ENCODE measurements around the gene CDK9.

CDK9 gene

GRCh38 chr9:127826253-127826913 lies 40.5 kb downstream of the CDK9 start:
- TF ChIP-seq GATA3 (IDR thresholded peaks at IDR 0.05; ENCODE audit: low read depth, low read length) (no peak), GATA2 (IDR thresholded peaks at IDR 0.05; ENCODE audit: low read depth, low read length) (no peak)

- TF ChIP-seq GATA2 (IDR thresholded peaks at IDR 0.05; ENCODE audit: low read depth, low read length) (no peak), GATA3 (IDR thresholded peaks at IDR 0.05; ENCODE audit: low read depth, low read length) (no peak)
Observed at GRCh38 chr9:127828262-127829031, 42.6 kb downstream of the CDK9 start.

- TF ChIP-seq GATA3 (IDR thresholded peaks at IDR 0.05; ENCODE audit: low read depth, low read length) (no peak), GATA2 (IDR thresholded peaks at IDR 0.05; ENCODE audit: low read depth, low read length) (no peak)
Observed at GRCh38 chr9:127829205-127829906, 43.5 kb downstream of the CDK9 start.

- TF ChIP-seq GATA2 (IDR thresholded peaks at IDR 0.05; ENCODE audit: low read depth, low read length): no peak
- TF ChIP-seq GATA3 (IDR thresholded peaks at IDR 0.05; ENCODE audit: low read depth, low read length): no peak
Observed at GRCh38 chr9:127832248-127832647, 46.4 kb downstream of the CDK9 start.

GRCh38 chr9:127833555-127833954 lies 47.7 kb downstream of the CDK9 start:
- TF ChIP-seq GATA2 (IDR thresholded peaks at IDR 0.05; ENCODE audit: low read depth, low read length) (no peak), GATA3 (IDR thresholded peaks at IDR 0.05; ENCODE audit: low read depth, low read length) (no peak)

- TF ChIP-seq GATA3 (IDR thresholded peaks at IDR 0.05; ENCODE audit: low read depth, low read length) (no peak), GATA2 (IDR thresholded peaks at IDR 0.05; ENCODE audit: low read depth, low read length) (no peak)
Observed at GRCh38 chr9:127835991-127836516, 50.2 kb downstream of the CDK9 start.

GRCh38 chr9:127837346-127837745 lies 51.5 kb downstream of the CDK9 start:
- no peak for TF ChIP-seq GATA3 (IDR thresholded peaks at IDR 0.05; ENCODE audit: low read depth, low read length)
- no peak for TF ChIP-seq GATA2 (IDR thresholded peaks at IDR 0.05; ENCODE audit: low read depth, low read length)

GRCh38 chr9:127838375-127839078 lies 52.7 kb downstream of the CDK9 start:
- TF ChIP-seq GATA2 (IDR thresholded peaks at IDR 0.05; ENCODE audit: low read depth, low read length) (no peak), GATA3 (IDR thresholded peaks at IDR 0.05; ENCODE audit: low read depth, low read length) (no peak)
